Measurements from ENCODE around the gene PPP4R3A.
"Not testable (repeated sequence)": the region's sequence is repeated elsewhere in the genome, so short reads cannot be mapped to it uniquely, and the experiment has no call there.

Gene PPP4R3A

DNA sequence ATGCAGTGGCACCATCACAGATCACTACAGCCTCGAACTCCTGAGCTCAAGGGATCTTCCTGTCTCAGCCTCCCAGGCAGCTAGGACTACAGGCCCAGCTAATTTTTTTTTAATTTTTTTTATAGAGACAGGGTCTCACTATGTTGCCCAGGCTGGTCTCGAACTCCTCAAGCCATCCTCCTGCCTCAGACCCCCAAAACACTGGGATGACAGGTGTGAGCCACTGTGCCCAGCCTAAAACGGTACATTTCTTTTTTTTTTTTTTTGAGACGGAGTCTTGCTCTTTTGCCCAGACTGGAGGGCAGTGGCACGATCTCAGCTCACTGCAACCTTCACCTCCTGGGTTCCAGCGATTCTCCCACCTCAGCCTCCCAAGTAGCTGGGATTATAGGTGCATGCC, 100.9 kb downstream of the PPP4R3A start:
- not testable (repeated sequence) for DNase-seq (ENCODE audit: low spot score)
